Superior temporal gyrus (tissue), 1 donor: ENCODE data around the gene USP34.

Experiments
- DNase-seq: peaks from one replicate; pipeline ENCODE4 v3.0.0-alpha.2; 2016; ENCODE audit errors: extremely low spot score

Gene USP34

DNA sequence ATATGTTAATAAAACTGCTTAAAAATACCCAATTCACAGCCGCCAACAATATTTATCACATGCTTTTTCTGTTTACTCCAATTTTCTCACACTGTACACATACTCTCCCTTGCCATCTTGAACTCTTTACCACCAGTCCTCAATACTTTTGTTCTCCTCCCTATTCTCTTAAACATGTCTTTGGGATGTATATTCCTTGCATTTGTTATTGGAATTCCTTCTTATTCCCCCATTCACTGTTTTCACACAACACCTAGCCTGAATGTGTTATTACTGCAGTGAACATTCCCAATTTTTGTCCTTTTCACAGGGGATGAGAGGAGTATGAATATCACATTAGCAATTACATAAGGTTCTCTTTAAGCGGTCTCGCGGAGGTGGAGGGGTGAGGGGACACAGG, 94.7 kb downstream of the USP34 start:
- DNase-seq, result no peak

DNA sequence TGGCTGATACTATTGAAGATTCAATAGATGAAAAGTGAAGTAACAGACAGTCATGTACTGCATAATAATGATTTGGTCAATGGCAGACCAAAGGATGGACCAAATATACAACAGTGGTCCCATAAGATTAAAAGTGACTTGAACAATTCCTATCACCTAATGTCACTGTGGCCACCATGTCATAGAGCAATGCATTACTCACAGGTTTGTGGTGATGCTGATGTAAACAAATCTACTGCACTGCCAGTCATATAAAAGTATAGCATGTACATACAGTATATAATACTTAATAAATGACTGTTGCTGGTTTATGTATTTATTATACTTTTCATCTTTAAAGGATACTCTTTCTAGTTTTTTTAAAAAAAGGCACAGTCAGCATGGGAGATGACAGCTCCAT, 99.9 kb downstream of the USP34 start:
- no peak for DNase-seq

DNA sequence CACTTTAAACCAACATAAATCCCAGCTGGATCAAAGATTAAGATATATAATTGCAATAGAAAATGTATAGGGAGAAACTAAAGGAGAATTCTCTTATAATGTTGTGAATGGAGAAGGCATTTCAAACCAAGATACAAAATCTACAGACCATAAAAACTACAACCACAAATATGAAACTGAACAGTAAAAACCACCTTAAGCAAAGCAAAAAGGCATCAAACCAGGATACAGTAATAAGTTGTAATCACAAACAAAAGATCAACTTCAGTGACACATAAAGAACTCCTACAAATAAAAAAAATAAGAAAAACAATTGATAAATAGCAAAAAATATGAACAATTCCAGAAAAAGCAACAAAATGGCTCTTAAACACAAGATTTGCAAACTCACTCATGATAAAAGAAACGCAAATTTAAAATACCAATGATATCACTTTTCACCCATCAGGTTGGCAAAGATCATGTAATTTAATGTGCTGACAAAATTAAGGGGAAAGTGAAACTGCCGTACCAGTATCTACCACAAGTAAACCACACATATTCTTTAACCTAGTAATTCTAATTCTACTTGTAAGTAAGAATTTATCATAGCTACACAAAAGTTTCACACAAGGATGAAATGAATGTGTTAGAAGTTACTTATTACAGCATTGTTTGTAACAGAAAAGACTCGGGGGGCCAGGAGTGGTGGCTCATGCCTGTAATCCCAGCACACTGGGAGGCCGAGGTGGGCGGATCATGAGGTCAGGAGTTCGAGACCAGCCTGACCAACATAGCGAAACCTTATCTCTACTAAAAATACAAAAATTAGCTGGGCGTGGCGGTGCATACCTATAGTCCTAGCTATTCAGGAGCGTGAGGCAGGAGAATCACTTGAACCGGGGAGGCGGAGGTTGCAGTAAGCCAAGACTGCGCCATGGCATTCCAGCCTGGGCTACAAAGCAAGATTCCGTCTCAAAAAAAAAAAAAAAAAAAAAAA, 101.9 kb downstream of the USP34 start:
- no peak for DNase-seq

DNA sequence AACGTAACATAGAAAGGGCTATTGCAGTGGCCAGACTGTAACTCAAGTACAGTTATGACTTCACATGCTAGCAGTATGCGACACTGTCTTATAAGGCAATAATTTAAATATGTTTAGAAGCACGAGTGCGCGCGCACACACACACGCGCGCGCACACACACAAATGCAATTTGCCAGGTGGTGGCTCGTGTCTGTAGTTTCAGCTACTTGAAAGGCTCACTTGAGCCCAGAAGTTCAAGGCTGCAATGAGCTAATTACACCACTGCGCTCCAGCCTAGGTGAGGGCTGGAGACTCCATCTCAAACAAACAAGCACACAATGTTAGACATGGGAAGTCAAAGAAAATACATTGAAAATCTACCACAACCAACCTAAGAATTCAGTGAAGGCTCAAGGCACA, 103.7 kb downstream of the USP34 start:
- no peak for DNase-seq

DNA sequence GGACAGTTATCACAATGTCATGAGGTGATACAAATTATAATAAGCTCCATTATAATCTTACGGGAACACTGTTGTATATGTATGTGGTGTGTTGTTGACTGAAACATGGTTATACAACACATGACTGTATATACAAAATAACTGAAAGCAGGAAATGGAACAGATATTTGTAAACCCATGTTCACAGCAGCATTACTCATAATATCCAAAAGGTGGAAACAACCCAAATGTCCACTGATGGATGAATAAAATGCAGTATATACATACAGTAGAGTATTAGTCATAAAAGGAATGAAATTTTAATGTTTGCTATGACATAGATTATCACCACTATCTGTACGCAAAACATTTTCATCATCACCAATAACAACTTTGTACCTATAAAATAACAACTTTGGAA, 107.3 kb downstream of the USP34 start:
- DNase-seq, result no peak

DNA sequence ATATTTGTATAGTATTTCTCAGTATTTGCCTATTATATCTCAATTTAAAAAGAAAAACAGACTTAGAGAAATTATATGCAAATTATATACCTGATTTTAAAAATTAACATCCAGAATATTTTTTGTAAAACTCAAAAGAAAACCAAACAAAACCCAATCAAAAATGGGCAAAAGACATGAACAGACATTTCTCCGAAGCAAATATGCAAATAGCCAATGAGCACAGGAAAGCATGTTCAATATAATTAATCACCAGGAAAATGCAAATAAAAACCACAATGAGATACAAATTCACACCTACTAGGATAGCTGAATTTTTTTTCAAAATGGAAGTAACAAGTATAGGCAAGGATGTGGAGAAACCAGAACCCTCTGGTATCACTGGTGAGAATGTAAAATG, 108.0 kb downstream of the USP34 start:
- DNase-seq, result no peak

DNA sequence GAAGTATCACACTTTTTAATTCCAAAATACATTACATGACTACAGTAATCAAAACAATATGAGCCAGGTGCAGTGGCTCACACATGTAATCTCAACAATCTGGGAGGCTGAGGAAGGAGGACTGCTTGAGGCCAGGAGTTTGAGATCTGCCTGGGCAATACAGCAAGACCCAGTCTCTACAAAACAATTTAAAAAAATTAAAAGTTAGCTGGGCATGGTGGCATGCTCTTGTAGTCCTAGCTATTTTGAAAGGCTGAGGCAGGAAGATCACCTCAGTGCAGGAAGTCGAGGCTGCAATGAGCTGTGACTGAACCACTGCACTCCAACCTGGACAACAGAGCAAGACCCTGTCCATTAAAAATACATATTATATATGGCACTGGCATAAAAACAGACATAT, 109.8 kb downstream of the USP34 start:
- no peak for DNase-seq

DNA sequence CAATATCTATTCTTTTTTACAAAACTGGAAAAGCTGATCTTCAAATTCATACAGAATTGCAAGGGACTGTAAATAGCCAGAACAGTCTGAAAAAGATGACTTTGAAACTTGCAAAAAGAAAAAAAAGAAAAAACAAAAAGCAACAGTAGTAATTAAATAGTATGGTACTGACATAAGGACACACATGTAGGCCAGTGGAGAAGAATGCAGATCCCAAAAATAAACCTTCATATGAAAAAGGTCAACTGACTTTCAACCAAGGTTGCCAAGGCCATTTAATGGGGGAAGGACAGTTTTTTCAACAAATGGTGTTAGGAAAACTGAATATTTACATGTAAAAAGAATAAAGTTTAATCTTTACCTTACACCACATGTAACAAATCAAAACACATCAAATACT, 111.8 kb downstream of the USP34 start:
- no peak for DNase-seq

DNA sequence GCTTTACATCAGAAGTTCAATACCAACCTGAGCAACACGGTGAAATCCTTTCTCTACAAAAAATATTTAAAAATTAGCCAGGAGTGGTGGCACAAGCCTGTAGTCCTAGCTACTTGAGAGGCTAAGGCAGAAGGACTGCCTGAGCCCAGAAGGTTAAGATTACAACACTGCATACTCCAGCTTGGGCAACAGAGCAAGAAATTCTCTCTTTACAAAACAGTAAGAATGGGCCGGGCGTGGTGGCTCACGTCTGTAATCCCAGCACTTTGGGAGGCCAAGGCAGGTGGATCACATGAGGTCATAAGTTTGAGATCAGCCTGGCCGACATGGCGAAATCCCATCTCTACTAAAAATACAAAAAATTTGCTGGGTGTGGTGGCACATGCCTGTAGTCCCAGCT, 113.2 kb downstream of the USP34 start:
- no peak for DNase-seq

DNA sequence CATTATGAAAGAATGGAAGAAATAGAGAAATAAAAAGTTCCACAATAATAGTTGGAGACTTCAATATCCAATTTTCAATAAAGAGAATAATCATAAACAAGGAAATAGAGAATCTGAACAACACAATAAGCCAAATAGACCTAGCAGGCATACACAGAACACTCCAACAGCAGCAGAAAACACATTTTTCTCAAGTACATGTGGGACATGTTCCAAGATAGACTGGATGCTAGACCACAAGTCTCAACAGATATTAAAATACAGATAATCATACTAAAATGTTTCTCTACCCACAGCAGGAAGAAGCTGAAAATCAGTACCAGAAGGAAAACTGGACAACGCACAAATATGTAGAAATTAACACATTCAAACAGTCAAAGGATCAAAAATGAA, 113.9 kb downstream of the USP34 start:
- no peak for DNase-seq

DNA sequence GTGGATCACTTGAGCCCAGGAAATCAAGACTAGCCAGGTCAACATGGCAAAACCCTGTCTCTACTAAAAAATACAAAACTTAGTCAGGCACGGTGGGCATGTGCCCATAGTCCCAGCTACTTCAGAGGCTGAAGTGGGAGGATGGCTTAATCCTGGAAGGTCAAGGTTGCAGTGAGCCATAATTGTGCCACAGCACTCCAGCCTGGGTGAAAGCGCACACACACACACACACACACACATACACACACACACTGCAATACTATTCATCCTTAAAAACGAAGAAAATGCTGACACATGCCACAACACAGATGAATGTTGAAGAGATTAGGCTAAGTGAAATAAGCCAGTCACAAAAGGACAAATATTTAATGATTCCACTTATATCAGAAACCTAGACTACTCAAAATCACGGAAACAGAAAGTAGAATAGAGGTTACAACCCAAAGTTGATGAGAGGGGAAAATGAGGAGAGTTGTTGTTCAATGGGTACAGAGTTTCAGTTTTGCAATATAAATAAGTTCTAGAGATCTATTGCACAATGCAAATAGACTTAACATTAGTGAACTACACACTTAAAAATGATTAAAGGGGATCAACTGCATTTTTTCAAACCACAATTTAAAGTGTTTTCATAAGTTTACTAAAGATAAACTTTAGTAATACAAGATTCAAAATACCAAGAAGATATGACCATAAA, 114.5 kb downstream of the USP34 start:
- DNase-seq, result no peak

DNA sequence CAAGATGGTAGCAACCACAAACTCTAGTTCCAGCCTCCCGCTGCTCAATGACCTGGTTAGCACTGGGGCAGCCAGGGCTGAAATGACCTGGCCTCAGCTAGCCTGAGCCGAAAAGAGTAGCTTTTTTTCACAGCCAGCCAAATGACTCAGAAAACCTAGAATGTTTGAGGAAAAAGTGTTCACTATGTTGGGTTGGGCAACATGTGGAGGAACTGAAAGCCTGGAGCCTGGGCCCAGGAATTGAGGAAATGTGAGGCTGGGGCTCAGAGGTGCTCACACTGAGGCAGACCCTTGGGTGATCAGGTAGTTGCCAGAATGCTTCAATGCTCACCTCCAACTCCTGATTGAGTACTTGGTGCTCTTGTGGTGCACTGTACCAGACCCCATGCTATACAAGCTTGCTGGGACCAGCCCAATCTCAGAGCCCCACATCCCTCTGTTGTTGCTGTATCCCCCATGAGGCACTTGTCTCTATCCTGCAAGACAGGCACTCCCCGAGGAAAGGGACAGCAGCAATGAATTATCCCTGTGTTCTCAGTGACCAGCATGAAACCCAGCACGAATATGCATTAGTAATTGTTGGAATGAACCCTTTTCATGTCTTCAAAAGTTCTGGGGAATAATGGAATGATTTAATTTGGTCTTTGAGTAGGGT, 116.2 kb downstream of the USP34 start:
- DNase-seq, result no peak

DNA sequence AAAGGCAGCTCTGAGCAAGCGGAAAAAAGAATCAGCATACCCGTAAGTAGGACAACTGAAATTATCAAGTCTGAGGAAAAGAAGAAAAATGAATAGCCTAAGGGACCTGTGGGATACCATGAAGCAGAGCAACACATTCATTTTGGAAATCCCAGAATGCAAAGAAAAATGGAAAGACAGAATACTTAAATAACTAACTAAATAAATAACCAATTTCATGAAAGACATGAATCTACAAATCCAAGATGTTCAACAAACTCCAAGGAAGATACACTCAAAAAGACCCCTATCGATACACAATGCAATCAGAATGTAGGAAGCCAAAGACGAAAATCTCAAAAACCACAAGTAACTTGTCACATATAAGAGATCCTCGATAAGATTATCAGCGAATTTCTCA, 117.0 kb downstream of the USP34 start:
- DNase-seq, result no peak

DNA sequence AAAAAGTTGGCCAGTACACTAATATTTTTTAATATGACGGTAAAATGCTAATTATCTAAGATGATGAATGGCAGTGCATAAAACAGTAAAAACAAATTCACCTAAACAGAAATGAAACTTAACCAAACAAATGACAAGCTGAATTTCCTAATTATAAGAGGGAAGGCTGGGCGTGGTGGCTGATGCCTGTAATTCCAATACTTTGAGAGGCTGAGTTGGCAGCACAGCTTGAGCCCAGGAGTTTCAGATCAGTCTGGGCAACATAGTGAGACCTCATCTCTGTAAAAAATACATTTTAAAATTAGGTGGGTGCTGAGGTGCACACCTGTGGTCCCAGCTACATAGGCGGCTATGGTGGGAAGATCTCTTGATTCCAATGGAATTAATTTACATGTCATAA, 120.1 kb downstream of the USP34 start:
- no peak for DNase-seq

DNA sequence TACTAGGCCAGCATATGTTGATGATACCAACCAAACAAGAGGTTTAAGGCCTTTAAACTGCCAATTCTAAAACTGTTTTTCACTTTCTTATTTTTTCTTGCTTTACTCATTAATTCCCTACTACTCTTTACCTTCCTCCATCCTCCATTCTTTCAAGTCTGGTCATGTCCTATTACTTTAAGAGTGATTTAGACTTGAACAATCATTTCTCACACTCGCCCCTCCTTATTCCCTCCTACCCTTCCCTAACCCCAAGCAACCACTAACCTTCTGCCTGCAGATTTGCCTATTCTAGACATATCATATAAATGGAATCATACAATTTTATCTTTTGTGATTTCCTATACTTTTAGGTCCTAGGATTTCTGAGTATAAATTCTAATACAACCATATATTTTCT, 127.7 kb downstream of the USP34 start:
- DNase-seq, result no peak

DNA sequence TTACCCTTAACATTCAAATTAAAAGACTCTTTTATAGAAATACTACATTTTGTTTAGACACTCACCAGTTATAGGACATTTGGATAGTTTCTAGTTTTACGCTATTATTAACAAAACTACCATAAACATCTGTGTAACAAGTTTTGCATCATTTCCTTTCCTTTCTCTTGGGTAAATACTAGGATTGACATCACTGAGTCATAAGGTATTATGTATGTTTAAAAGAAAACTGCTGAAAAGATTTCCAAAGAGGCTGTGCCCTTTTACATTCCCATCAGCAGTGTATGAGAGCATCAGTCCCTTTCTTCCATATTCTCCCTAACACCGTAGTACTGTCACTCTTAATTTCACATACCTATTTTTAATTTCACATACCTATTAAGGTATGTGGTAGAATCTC, 130.6 kb downstream of the USP34 start:
- no peak for DNase-seq

DNA sequence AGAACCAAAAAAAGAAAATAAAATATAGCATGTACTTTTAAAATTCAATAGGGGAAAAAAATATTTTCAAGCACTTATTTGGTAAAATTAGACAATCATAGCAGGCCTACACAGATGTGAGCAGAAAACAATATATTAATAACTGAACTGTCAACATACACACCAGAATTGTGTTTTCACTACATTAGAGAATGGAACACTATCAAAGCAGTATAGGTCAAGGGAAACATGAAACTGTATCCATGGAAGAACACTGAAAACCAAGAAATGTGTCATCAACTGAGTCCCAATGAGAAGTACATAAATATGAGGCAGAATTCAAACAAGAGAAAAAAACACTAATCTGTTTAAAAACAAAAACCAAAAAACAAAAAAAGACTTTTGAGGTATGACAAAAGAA, 132.4 kb downstream of the USP34 start:
- no peak for DNase-seq

DNA sequence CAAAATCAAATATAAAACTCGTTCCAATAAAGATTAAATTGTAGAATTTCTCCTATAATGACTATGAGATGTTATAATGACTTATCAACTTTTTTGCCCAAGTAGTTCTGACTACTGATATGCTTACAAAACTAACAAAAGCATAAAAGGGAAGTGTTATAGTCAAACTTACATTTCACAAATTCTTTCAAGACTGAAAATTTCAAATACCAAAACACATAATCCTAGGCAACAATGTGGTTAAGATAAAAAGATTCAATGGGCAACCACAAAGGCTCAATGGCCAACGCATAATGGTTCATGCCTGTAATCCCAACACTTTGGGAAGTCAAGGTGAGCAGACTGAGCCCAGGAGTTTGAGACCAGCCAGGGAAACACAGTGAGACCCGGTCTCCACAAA, 135.7 kb downstream of the USP34 start:
- DNase-seq, result no peak

DNA sequence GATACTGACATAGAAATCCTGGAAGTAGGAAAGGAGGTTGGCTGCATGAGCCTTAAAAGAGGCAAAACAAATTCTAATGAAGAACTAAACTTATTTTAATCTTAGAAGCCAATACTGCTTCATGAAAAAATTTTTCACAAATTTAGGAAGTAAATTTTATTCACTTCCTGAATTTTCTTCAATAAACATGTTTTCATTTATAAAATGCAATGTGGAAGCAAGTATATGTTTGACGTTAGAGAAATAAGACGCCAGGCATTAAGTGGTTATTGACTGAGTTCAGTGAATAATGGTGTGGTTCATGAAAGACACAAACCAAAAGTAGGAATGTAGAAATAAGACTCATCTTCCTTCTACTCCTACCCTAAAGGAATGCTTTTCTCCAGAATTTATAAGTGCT, 136.4 kb downstream of the USP34 start:
- DNase-seq, result no peak

DNA sequence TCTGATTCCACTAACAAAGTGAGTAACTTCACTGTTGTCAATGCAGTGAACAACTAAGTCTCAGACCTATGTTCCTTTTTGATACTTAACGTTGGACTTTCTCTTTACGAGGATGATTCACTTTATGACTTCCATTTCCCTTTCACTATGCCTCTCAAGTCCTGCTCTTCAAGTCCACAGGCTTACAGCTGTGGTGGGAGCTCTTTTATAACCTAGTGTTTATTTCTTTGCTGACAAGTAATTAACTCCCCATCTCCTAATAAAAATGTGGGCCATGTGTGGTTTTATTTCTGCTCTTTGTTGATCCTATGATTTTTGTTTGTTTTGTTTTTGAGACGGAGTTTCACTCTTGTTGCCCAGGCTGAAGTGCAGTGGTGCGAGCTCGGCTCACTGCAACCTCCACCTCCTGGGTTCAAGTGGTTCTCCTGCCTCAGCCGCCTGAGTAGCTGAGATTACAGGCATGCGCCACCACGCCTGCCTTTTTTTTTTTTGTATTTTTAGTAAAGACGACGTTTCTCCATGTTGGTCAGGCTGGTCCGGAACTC, 142.1 kb downstream of the USP34 start:
- DNase-seq, result no peak

DNA sequence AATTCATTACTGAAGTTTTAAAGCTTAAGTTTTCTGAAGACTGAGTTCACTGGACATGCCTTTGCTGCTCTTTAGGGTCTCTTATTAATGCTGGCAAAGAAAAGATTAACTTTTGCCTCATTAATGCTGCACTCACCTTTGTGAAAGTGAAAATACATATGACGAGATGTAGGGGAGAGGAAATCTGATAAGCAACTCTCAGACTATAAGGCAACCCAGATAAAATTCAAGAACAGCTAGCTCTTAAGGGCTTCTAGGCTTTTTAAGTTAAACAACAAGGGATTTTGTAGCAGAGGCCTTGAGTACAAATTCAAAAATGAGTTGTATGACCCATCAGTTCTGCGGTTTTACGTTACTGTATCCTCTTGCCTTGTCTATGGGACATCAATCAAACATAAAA, 143.7 kb downstream of the USP34 start:
- no peak for DNase-seq

DNA sequence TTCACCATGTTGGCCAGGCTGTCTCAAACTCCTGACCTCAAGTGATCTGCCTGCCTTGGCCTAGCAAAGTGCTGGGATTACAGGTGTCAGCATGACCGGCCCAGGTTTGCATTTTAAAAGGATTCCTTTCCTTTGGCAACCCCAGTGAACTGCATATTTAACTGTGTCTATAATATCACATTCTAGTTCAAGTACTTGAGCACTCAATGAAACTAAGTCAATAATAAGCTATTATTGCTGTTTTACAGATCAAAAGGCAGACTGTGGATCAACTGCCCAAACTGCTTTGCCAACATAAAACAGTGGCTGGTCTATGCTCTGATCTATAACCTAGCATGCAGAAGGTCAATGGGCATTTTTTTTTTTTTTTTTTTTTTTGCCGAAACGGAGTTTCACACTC, 144.5 kb downstream of the USP34 start:
- no peak for DNase-seq
